Measurements from ENCODE around the gene HEPACAM2.

Gene HEPACAM2

DNA sequence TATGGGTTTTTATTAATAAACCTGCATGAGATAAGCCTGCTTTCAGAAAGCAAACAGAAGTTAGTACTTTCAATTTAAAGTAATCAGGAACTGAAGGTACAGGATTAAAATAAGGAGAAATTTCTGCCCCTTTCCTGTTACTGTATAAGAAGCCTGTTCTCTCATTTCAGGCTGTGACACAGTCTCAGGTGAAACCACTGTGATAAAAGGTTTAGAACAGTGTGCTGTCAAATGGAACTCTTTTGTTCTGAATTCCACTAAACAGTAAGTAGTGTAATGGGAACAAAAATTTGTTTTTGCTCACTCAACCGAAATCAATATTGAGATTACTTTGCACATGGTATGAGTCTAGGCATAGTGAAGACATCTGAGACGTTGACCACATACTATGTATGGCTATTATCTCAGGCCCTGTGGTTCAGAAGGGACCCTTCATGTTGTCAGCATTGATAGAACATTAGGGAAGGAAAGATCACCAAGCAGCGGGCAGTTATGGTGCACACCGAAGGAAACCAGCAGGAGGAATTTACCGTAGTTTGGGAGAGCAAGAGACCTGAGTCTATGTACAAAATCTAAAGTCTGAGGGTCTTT lies 14.9 kb downstream of the HEPACAM2 start:
- TF ChIP-seq, protein P1, sequence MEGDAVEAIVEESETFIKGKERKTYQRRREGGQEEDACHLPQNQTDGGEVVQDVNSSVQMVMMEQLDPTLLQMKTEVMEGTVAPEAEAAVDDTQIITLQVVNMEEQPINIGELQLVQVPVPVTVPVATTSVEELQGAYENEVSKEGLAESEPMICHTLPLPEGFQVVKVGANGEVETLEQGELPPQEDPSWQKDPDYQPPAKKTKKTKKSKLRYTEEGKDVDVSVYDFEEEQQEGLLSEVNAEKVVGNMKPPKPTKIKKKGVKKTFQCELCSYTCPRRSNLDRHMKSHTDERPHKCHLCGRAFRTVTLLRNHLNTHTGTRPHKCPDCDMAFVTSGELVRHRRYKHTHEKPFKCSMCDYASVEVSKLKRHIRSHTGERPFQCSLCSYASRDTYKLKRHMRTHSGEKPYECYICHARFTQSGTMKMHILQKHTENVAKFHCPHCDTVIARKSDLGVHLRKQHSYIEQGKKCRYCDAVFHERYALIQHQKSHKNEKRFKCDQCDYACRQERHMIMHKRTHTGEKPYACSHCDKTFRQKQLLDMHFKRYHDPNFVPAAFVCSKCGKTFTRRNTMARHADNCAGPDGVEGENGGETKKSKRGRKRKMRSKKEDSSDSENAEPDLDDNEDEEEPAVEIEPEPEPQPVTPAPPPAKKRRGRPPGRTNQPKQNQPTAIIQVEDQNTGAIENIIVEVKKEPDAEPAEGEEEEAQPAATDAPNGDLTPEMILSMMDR (conservative IDR thresholded peaks at IDR 0.05; ENCODE audit: low read depth) = no peak
- ChIA-PET POLR2A (ENCODE audit: low non-redundant PET) (no interaction called here), CTCF (interaction anchor here (0.6 kb wide), 1 partner anchor 323 kb away, joined by 4 read pairs; no protein-coding TSS in a partner anchor)

DNA sequence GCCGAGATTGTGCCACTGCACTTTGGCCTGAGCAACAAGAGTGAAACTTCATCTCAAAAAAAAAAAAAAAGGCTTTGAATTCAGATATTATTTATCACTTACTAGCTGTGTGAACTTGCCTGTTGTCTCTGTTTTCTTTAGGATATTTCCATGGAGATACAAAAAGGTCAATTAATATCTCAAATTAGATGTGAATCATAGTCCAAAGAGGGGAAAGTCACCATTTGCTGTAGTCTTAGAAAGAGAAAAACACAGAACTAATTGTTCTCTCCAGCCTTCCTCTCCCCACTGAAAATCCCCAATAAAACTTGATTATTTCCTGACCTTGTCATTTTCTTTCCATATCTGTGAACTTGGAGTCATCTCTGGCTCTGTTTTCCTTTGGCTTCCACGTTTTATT lies 21.2 kb downstream of the HEPACAM2 start:
- ChIA-PET CTCF (interaction anchor here (1.2 kb wide), 1 partner anchor 22 kb away, joined by 3 read pairs; no protein-coding TSS in a partner anchor), POLR2A (ENCODE audit: low non-redundant PET) (no interaction called here)
- TF ChIP-seq, protein P1 (conservative IDR thresholded peaks at IDR 0.05; ENCODE audit: low read depth) = no peak
- DNase-seq (ENCODE audit: low spot score) = no peak
- H3K27ac ChIP-seq = no peak overlapping the region

More for the DNA sequence above, 14.9 kb downstream of the HEPACAM2 start:
- no peak overlapping the region for H3K27ac ChIP-seq
- no peak for DNase-seq (ENCODE audit: low spot score)

DNA sequence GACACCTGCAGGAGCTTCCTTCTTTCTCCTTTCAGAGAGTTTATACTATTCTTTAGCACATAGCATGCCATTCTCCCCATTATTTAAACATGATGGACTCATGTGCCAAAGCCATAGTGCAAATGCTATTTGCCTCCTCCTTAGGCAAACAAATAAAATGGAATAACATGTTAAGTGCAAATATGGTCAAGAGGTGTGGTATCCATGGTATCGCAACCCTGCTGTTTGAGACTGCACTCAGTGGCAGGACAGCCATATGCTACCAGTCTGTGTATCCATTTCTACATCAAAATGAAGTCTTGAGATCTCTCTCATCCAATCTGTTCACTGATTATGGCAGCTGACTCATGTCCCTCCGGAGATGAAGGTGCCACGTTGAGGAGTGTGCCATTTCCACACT lies 22.8 kb downstream of the HEPACAM2 start:
- ChIA-PET CTCF (no interaction called here), POLR2A (ENCODE audit: low non-redundant PET) (no interaction called here)
- H3K27ac ChIP-seq = no peak overlapping the region
- TF ChIP-seq, protein P1 (conservative IDR thresholded peaks at IDR 0.05; ENCODE audit: low read depth) = no peak
- no peak for DNase-seq (ENCODE audit: low spot score)

- ChIA-PET POLR2A (ENCODE audit: low non-redundant PET) (no interaction called here), CTCF (no interaction called here)
- TF ChIP-seq, protein P1 (conservative IDR thresholded peaks at IDR 0.05; ENCODE audit: low read depth) = no peak
- DNase-seq (ENCODE audit: low spot score) = no peak
- no peak overlapping the region for H3K27ac ChIP-seq
Observed at GRCh38 chr7:93202594-93203250, 23.5 kb downstream of the HEPACAM2 start.

- H3K27ac ChIP-seq = no peak overlapping the region
- CTCF ChIA-PET = interaction anchor here (0.7 kb wide), 1 partner anchor 783 kb away, joined by 5 read pairs; no protein-coding TSS in a partner anchor
- POLR2A ChIA-PET (ENCODE audit: low non-redundant PET) = no interaction called here
- no peak for DNase-seq (ENCODE audit: low spot score)
- TF ChIP-seq, protein P1 (conservative IDR thresholded peaks at IDR 0.05; ENCODE audit: low read depth) = no peak
Observed at GRCh38 chr7:93198472-93198871, 27.8 kb downstream of the HEPACAM2 start.

DNA sequence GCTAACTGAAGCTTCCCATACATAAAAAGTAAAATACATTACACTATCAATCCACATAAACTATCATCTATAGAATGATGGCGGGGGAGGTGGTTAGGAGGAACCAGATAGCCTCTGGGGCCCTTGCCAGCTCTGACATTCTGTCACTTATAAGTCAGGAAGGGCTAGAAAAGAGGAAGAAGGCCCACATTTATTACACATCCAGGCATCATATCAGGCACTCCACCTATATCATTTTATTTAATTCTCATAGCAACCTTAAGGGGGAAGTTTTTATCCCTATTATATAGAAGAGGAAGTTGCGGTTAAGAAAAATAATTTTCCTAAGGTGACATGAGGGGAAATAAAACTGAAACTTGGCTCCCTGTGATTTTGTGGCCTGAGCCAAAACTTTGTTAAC lies 29.9 kb downstream of the HEPACAM2 start:
- TF ChIP-seq, protein P1 (conservative IDR thresholded peaks at IDR 0.05; ENCODE audit: low read depth) = no peak
- ChIA-PET CTCF (no interaction called here), POLR2A (ENCODE audit: low non-redundant PET) (no interaction called here)
- no peak overlapping the region for H3K27ac ChIP-seq
- no peak for DNase-seq (ENCODE audit: low spot score)
